HEK293 (cell line): ENCODE measurements around the gene ZNF367.

Experiments used
- CTCF ChIA-PET: fragments of 350-600 bp; formaldehyde crosslinking; extraction: SDS; loops from one replicate; lab custom pipeline; 2021; ENCODE audit warnings: antibody characterized with exemption; lab: Yijun Ruan, JAX
- POLR2A ChIA-PET: fragments of 300-600 bp; formaldehyde crosslinking; extraction: SDS; loops from one replicate; lab custom pipeline; 2020; ENCODE audit warnings: antibody characterized with exemption, inconsistent platforms; lab: Yijun Ruan, JAX
- H3K27ac ChIP-seq: fragments of 200-500 bp; sonication (Bioruptor generic); 2 replicates; pipeline ENCODE4 v1.5.1; 2014; ENCODE audit warnings: low read depth, low read length, control low read depth, inconsistent platforms; ENCODE audit errors: extremely low read depth
- H3K36me3 ChIP-seq, 2 experiments: fragments of 200-500 bp in 1 of 2; sonication (Bioruptor generic) in 1 of 2; 1 replicate in 1 of 2; 2 replicates in 1 of 2; pipeline ENCODE4 v1.5.1; 2014 to 2017; ENCODE audit warnings: inconsistent platforms in 2 of 2, low read length in 2 of 2; ENCODE audit not compliant: control insufficient read depth in 2 of 2, insufficient read depth in 1 of 2
- H3K4me1 ChIP-seq: fragments of 200-500 bp; sonication (Bioruptor generic); 2 replicates; pipeline ENCODE4 v1.5.1; 2014; ENCODE audit warnings: mild to moderate bottlenecking, low read length, inconsistent platforms; ENCODE audit not compliant: control insufficient read depth, insufficient read depth
- H3K4me3 ChIP-seq: 2 replicates; pipeline ENCODE4 v1.5.1; 2011; ENCODE audit warnings: low read depth, mild to moderate bottlenecking, control low read depth, low read length, moderate library complexity
- H3K9me3 ChIP-seq: fragments of 200-500 bp; sonication (Bioruptor generic); 2 replicates; pipeline ENCODE4 v1.5.1; 2014; ENCODE audit warnings: low read depth, low read length, inconsistent platforms; ENCODE audit not compliant: control insufficient read depth, insufficient read depth
- MZF1 ChIP-seq: fragments of 450-650 bp; formaldehyde crosslinking; IDR thresholded peaks from 2 replicates; pipeline ENCODE4 v1.5.1; 2017; ENCODE audit warnings: missing biosample characterization, missing genetic modification characterization, borderline replicate concordance
- PRDM1 ChIP-seq: fragments of 450-650 bp; formaldehyde crosslinking; IDR thresholded peaks from 2 replicates; pipeline ENCODE4; 2016; ENCODE audit warnings: missing biosample characterization, missing genetic modification characterization
- REPIN1 ChIP-seq: fragments of 450-650 bp; formaldehyde crosslinking; IDR thresholded peaks from 2 replicates; pipeline ENCODE4 v1.5.1; 2017; ENCODE audit warnings: missing biosample characterization, missing genetic modification characterization, low read depth
- SCRT1 ChIP-seq: fragments of 450-650 bp; formaldehyde crosslinking; IDR thresholded peaks from 2 replicates; pipeline ENCODE4 v1.5.1; 2016; ENCODE audit warnings: missing biosample characterization, missing genetic modification characterization, borderline replicate concordance
- SETDB1 ChIP-seq: IDR thresholded peaks from one replicate; pipeline ENCODE4 v1.6.1; 2017; ENCODE audit warnings: mild to moderate bottlenecking, low read length, moderate library complexity, mixed read lengths; ENCODE audit not compliant: insufficient read length
- YY2 ChIP-seq: fragments of 450-650 bp; formaldehyde crosslinking; IDR thresholded peaks from 2 replicates; pipeline ENCODE4 v1.5.1; 2016; ENCODE audit warnings: missing biosample characterization, missing genetic modification characterization
- ZBTB44 ChIP-seq: fragments of 450-650 bp; IDR thresholded peaks from 2 replicates; pipeline ENCODE4 v1.5.1; 2018; ENCODE audit warnings: missing biosample characterization, mild to moderate bottlenecking, missing genetic modification characterization
- ZBTB6 ChIP-seq: fragments of 450-650 bp; formaldehyde crosslinking; IDR thresholded peaks from 2 replicates; pipeline ENCODE4 v1.5.1; 2017; ENCODE audit warnings: missing biosample characterization, missing genetic modification characterization
- ZNF132 ChIP-seq: fragments of 450-650 bp; formaldehyde crosslinking; IDR thresholded peaks from 2 replicates; pipeline ENCODE4 v1.5.1; 2017; ENCODE audit warnings: missing biosample characterization, missing genetic modification characterization, borderline replicate concordance
- ZNF266 ChIP-seq: fragments of 450-650 bp; formaldehyde crosslinking; IDR thresholded peaks from 2 replicates; pipeline ENCODE4 v1.5.1; 2016; ENCODE audit warnings: missing biosample characterization, missing genetic modification characterization, low read depth
- ZNF311 ChIP-seq: fragments of 450-650 bp; formaldehyde crosslinking; IDR thresholded peaks from 2 replicates; pipeline ENCODE4 v1.5.1; 2017; ENCODE audit warnings: missing biosample characterization, missing genetic modification characterization, borderline replicate concordance
- ZNF366 ChIP-seq: fragments of 450-650 bp; formaldehyde crosslinking; conservative IDR thresholded peaks from 2 replicates; pipeline ENCODE4 v1.5.1; 2016; ENCODE audit warnings: missing biosample characterization, missing genetic modification characterization
- ZNF521 ChIP-seq: fragments of 450-650 bp; formaldehyde crosslinking; IDR thresholded peaks from 2 replicates; pipeline ENCODE4 v1.5.1; 2017; ENCODE audit warnings: missing biosample characterization, mild to moderate bottlenecking, missing genetic modification characterization
- ZNF621 ChIP-seq: fragments of 450-650 bp; formaldehyde crosslinking; IDR thresholded peaks from 2 replicates; pipeline ENCODE4 v1.5.1; 2017; ENCODE audit warnings: missing biosample characterization, missing genetic modification characterization
- ZNF623 ChIP-seq: fragments of 450-650 bp; formaldehyde crosslinking; IDR thresholded peaks from 2 replicates; pipeline ENCODE4 v1.5.1; 2016; ENCODE audit warnings: missing biosample characterization, missing genetic modification characterization
- ZNF629 ChIP-seq: fragments of 450-650 bp; formaldehyde crosslinking; IDR thresholded peaks from 2 replicates; pipeline ENCODE4 v1.5.1; 2017; ENCODE audit warnings: missing biosample characterization, missing genetic modification characterization
- ZNF692 ChIP-seq: fragments of 450-650 bp; formaldehyde crosslinking; IDR thresholded peaks from 2 replicates; pipeline ENCODE4 v1.5.1; 2016; ENCODE audit warnings: missing biosample characterization, missing genetic modification characterization

ZNF367 gene

GRCh38 chr9:96345551-96345950, 72.6 kb downstream of the ZNF367 start:
- H3K4me3 ChIP-seq, result no peak overlapping the region
- peaks cover 2% of the 10 kb centered on the region; the same call in 1 of the 2 replicates for H3K4me1 ChIP-seq
- peaks cover 0 to 6% of the 10 kb centered on the region in 2 experiments; a peak in 1 of 3 replicates for H3K36me3 ChIP-seq
- ChIA-PET CTCF (no interaction called here), POLR2A (no interaction called here)
- H3K9me3 ChIP-seq, result no peaks in the 10 kb centered on the region
- H3K27ac ChIP-seq, result no peak overlapping the region
- TF ChIP-seq REPIN1 (tag by site-specific recombination) (no peak), PRDM1 (tag by site-specific recombination) (no peak), ZNF623 (tag by site-specific recombination) (no peak), ZNF132 (tag by site-specific recombination) (no peak), ZNF629 (tag by site-specific recombination) (no peak), YY2 (tag by site-specific recombination) (no peak), ZNF621 (no peak), ZNF311 (tag by site-specific recombination) (no peak), ZNF521 (tag by site-specific recombination) (no peak), ZNF266 (tag by site-specific recombination) (no peak), SCRT1 (tag by site-specific recombination) (no peak), SETDB1 (no peak)

GRCh38 chr9:96344458-96345180, 73.6 kb downstream of the ZNF367 start:
- TF ChIP-seq ZNF366 (tag by site-specific recombination) (no peak), ZBTB44 (no peak), ZBTB6 (tag by site-specific recombination) (no peak), MZF1 (tag by site-specific recombination) (no peak), ZNF692 (tag by site-specific recombination) (no peak)
- H3K36me3 ChIP-seq, result peaks cover 0 to 6% of the 10 kb centered on the region in 2 experiments; a peak in 1 of 3 replicates
- no peak overlapping the region for H3K27ac ChIP-seq
- ChIA-PET CTCF (interaction anchor here (2.6 kb wide), 1 partner anchor 17 kb away, joined by 8 read pairs; no protein-coding TSS in a partner anchor), POLR2A (interaction anchor here (0.6 to 1.0 kb wide), 4 partner anchors 25 to 1620 kb away, joined by 3 to 8 read pairs (median 4); no protein-coding TSS in a partner anchor)
- no peak overlapping the region for H3K4me3 ChIP-seq
- H3K9me3 ChIP-seq, result no peaks in the 10 kb centered on the region
- peaks cover 2% of the 10 kb centered on the region; the same call in 1 of the 2 replicates for H3K4me1 ChIP-seq
